ENCODE measurements around the gene CYP2S1.

Gene CYP2S1

DNA sequence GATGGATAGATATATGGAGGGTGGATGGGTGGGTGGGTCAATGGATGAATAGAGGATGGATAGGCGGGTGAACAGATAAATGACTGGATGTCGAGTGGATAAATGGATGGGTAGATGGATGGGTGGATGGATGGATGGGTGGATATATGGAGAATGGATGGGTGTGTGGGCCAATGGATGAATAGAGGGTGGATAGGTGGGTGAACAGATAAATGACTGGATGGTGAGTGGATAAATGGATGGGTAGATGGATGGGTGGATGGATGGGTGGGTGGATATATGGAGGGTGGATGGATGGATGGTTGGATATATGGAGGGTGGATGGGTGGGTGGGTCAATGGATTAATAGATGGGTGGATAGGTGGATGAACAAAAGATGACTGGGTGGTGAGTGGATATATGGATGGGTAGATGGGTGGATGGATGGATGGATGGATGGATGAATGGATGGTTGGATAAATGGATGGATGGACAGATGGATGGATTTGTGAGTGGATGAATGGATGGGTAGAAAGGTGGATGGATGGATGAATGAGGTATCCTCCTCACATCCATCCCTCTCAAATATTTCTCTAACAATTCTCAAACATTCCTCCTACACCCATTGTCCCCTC lies 47.0 kb downstream of the CYP2S1 start:
- no peak overlapping the region for H3K4me2 ChIP-seq (ENCODE audit: low read depth, low read length, poor library complexity, severe bottlenecking)
- H4K20me1 ChIP-seq (ENCODE audit: insufficient read depth, low read length, poor library complexity, severe bottlenecking): no peaks in the 10 kb centered on the region
- H2AFZ ChIP-seq (ENCODE audit: low read length): no peak overlapping the region
- H3K27me3 ChIP-seq (ENCODE audit: insufficient read depth, low read length, poor library complexity, severe bottlenecking): no peaks in the 10 kb centered on the region
- TF ChIP-seq EZH2phosphoT487 (IDR thresholded peaks at IDR 0.05; ENCODE audit: borderline replicate concordance): no peak
- no peak for TF ChIP-seq CTCF (conservative IDR thresholded peaks at IDR 0.05; ENCODE audit: low read length)
- H3K9me2 ChIP-seq (replicated peaks; ENCODE audit: low read depth, low read length): no peaks in the 10 kb centered on the region
- no peaks in the 10 kb centered on the region for H3F3A ChIP-seq (ENCODE audit: low read depth)
- no peaks in the 10 kb centered on the region for H3K36me3 ChIP-seq (ENCODE audit: insufficient read depth, low read length)
- no peak overlapping the region for H3K4me3 ChIP-seq (ENCODE audit: low read length, poor library complexity, severe bottlenecking)
- H3K79me2 ChIP-seq (ENCODE audit: insufficient read depth, low read length): no peaks in the 10 kb centered on the region
- H3K9ac ChIP-seq (ENCODE audit: low read depth, low read length, poor library complexity, severe bottlenecking): no peak overlapping the region
- no peaks in the 10 kb centered on the region for H3K4me1 ChIP-seq (ENCODE audit: insufficient read depth, low read length, poor library complexity, severe bottlenecking)
- no peaks in the 10 kb centered on the region for H3K9me3 ChIP-seq (ENCODE audit: insufficient read depth, low read depth, low read length)

- Histone ChIP-seq H4K20me1 (ENCODE audit: insufficient read depth, low read length, poor library complexity, severe bottlenecking) (no peaks in the 10 kb centered on the region), H3K36me3 (ENCODE audit: insufficient read depth, low read length) (no peaks in the 10 kb centered on the region), H3K79me2 (ENCODE audit: insufficient read depth, low read length) (no peaks in the 10 kb centered on the region), H3K27me3 (ENCODE audit: insufficient read depth, low read length, poor library complexity, severe bottlenecking) (no peaks in the 10 kb centered on the region), H3F3A (ENCODE audit: low read depth) (no peaks in the 10 kb centered on the region), H3K9me2 (replicated peaks; ENCODE audit: low read depth, low read length) (no peaks in the 10 kb centered on the region), H3K4me3 (ENCODE audit: low read length, poor library complexity, severe bottlenecking) (no peak overlapping the region), H3K9ac (ENCODE audit: low read depth, low read length, poor library complexity, severe bottlenecking) (no peak overlapping the region), H2AFZ (ENCODE audit: low read length) (no peak overlapping the region), H3K9me3 (ENCODE audit: insufficient read depth, low read depth, low read length) (no peaks in the 10 kb centered on the region), H3K4me2 (ENCODE audit: low read depth, low read length, poor library complexity, severe bottlenecking) (no peak overlapping the region), H3K4me1 (ENCODE audit: insufficient read depth, low read length, poor library complexity, severe bottlenecking) (no peaks in the 10 kb centered on the region)
- no peak for TF ChIP-seq EZH2phosphoT487 (IDR thresholded peaks at IDR 0.05; ENCODE audit: borderline replicate concordance)
- no peak for TF ChIP-seq CTCF (conservative IDR thresholded peaks at IDR 0.05; ENCODE audit: low read length)
These were observed 48.8 kb downstream of the CYP2S1 start for GRCh38 chr19:41241859-41242258.

DNA sequence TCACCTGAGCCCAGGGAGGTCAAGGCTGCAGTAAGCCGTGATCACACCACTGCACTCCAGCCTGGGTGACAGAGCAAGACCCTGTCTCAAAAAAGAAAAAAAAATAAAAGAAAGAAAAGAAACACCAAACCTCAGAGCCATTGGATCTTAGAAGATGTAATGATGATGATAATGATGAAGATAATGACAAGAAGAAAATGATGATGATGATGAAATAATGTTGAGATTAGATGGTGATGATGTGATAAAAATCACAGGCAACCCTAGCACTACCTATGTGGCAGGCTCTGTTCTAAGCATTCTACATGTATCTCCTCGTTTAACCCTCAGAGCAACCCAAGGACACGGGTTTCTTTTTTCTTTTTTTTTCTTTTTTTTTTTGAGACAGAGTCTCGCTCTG lies 51.1 kb downstream of the CYP2S1 start:
- H3F3A ChIP-seq (ENCODE audit: low read depth): no peaks in the 10 kb centered on the region
- H3K9ac ChIP-seq (ENCODE audit: low read depth, low read length, poor library complexity, severe bottlenecking): no peak overlapping the region
- H3K36me3 ChIP-seq (ENCODE audit: insufficient read depth, low read length): no peaks in the 10 kb centered on the region
- H4K20me1 ChIP-seq (ENCODE audit: insufficient read depth, low read length, poor library complexity, severe bottlenecking): no peaks in the 10 kb centered on the region
- H2AFZ ChIP-seq (ENCODE audit: low read length): no peak overlapping the region
- H3K9me2 ChIP-seq (replicated peaks; ENCODE audit: low read depth, low read length): no peaks in the 10 kb centered on the region
- H3K27me3 ChIP-seq (ENCODE audit: insufficient read depth, low read length, poor library complexity, severe bottlenecking): no peaks in the 10 kb centered on the region
- no peaks in the 10 kb centered on the region for H3K4me1 ChIP-seq (ENCODE audit: insufficient read depth, low read length, poor library complexity, severe bottlenecking)
- H3K79me2 ChIP-seq (ENCODE audit: insufficient read depth, low read length): no peaks in the 10 kb centered on the region
- H3K4me2 ChIP-seq (ENCODE audit: low read depth, low read length, poor library complexity, severe bottlenecking): no peak overlapping the region
- no peaks in the 10 kb centered on the region for H3K9me3 ChIP-seq (ENCODE audit: insufficient read depth, low read depth, low read length)
- no peak overlapping the region for H3K4me3 ChIP-seq (ENCODE audit: low read length, poor library complexity, severe bottlenecking)
- TF ChIP-seq EZH2phosphoT487 (IDR thresholded peaks at IDR 0.05; ENCODE audit: borderline replicate concordance): no peak

GRCh38 chr19:41245843-41246242 lies 52.8 kb downstream of the CYP2S1 start:
- Histone ChIP-seq H3K4me1 (ENCODE audit: insufficient read depth, low read length, poor library complexity, severe bottlenecking) (no peaks in the 10 kb centered on the region), H3K27me3 (ENCODE audit: insufficient read depth, low read length, poor library complexity, severe bottlenecking) (no peaks in the 10 kb centered on the region), H3K9me2 (replicated peaks; ENCODE audit: low read depth, low read length) (no peaks in the 10 kb centered on the region), H2AFZ (ENCODE audit: low read length) (no peak overlapping the region), H3K36me3 (ENCODE audit: insufficient read depth, low read length) (no peaks in the 10 kb centered on the region), H3K79me2 (ENCODE audit: insufficient read depth, low read length) (no peaks in the 10 kb centered on the region), H4K20me1 (ENCODE audit: insufficient read depth, low read length, poor library complexity, severe bottlenecking) (no peaks in the 10 kb centered on the region), H3K4me2 (ENCODE audit: low read depth, low read length, poor library complexity, severe bottlenecking) (no peak overlapping the region), H3F3A (ENCODE audit: low read depth) (no peaks in the 10 kb centered on the region), H3K9ac (ENCODE audit: low read depth, low read length, poor library complexity, severe bottlenecking) (no peak overlapping the region), H3K9me3 (ENCODE audit: insufficient read depth, low read depth, low read length) (no peaks in the 10 kb centered on the region), H3K4me3 (ENCODE audit: low read length, poor library complexity, severe bottlenecking) (no peak overlapping the region)
- TF ChIP-seq CTCF (conservative IDR thresholded peaks at IDR 0.05; ENCODE audit: low read length): no peak
- no peak for TF ChIP-seq EZH2phosphoT487 (IDR thresholded peaks at IDR 0.05; ENCODE audit: borderline replicate concordance)
